K562 (cell line): ENCODE measurements around the gene INSL3. TPM values are rescaled to one million over a fixed set of nuclear protein-coding genes. Genes with fewer than 3 reads are reported as not detected.

Experiments used
- CHAMP1 ChIP-seq: fragments of 450-650 bp; IDR thresholded peaks from 2 replicates; pipeline ENCODE4 v1.6.1; 2016; ENCODE audit warnings: mild to moderate bottlenecking
- CXXC5 ChIP-seq: fragments of 250-450 bp; sonication (Bioruptor Pico); IDR thresholded peaks from 2 replicates; pipeline ENCODE4 v1.8.0; 2022; ENCODE audit warnings: inconsistent platforms, mild to moderate bottlenecking, moderate library complexity
- ESRRB ChIP-seq: fragments of 250-450 bp; sonication (Bioruptor Pico); IDR thresholded peaks from 2 replicates; pipeline ENCODE4 v1.5.0; 2020; ENCODE audit warnings: mild to moderate bottlenecking, moderate library complexity, borderline replicate concordance
- KDM4B ChIP-seq, 2 experiments: fragments of 450-650 bp in 1 of 2; sonication (generic) in 1 of 2; IDR thresholded peaks; 2 replicates each; pipeline ENCODE4 v1.6.1; 2016 to 2017; ENCODE audit warnings: borderline replicate concordance in 2 of 2, antibody characterized with exemption in 1 of 2, low read depth in 1 of 2, mild to moderate bottlenecking in 1 of 2
- KLF6 ChIP-seq: fragments of 250-450 bp; sonication (Bioruptor Pico); IDR thresholded peaks from 2 replicates; pipeline ENCODE4 v1.4.0; 2020; ENCODE audit warnings: mild to moderate bottlenecking, moderate library complexity, borderline replicate concordance
- NCOA1 ChIP-seq: fragments of 450-650 bp; IDR thresholded peaks from 2 replicates; pipeline ENCODE4 v1.6.1; 2016; ENCODE audit warnings: low read depth
- NCOR1 ChIP-seq: fragments of 450-650 bp; IDR thresholded peaks from 2 replicates; pipeline ENCODE4 v1.6.1; 2016; ENCODE audit warnings: mild to moderate bottlenecking, moderate library complexity
- PHTF2 ChIP-seq: fragments of 250-450 bp; sonication (Bioruptor Pico); IDR thresholded peaks from 2 replicates; pipeline ENCODE4 v1.5.0; 2021; ENCODE audit warnings: mild to moderate bottlenecking
- RBM25 ChIP-seq: fragments of 200-400 bp; formaldehyde crosslinking; IDR thresholded peaks from 2 replicates; pipeline ENCODE4 v1.6.1; 2018; ENCODE audit warnings: low read length, low read depth, moderate library complexity; ENCODE audit not compliant: severe bottlenecking
- REST ChIP-seq, 2 experiments: fragments of 450-650 bp; formaldehyde crosslinking in 1 of 2; IDR thresholded peaks; 2 replicates each; pipeline versions ENCODE4 v1.4.0 to v1.6.1; 2014 to 2020; ENCODE audit warnings: mild to moderate bottlenecking in 2 of 2, borderline replicate concordance in 1 of 2, low read depth in 1 of 2
- TEAD2 ChIP-seq: fragments of 450-650 bp; IDR thresholded peaks from 2 replicates; pipeline ENCODE4 v1.6.1; 2016; ENCODE audit warnings: missing genetic modification characterization, control low read depth, missing compliant biosample characterization
- ZFP91 ChIP-seq: sonication (generic); formaldehyde crosslinking; IDR thresholded peaks from 2 replicates; pipeline ENCODE4 v1.8.0; 2022; ENCODE audit warnings: mild to moderate bottlenecking, missing genetic modification reagents
- ZNF134 ChIP-seq: fragments of 250-450 bp; sonication (Bioruptor Pico); conservative IDR thresholded peaks from 2 replicates; pipeline ENCODE4 v1.4.0; 2020
- ZNF282 ChIP-seq: sonication (generic); formaldehyde crosslinking; IDR thresholded peaks from 2 replicates; pipeline ENCODE4 v1.8.1; 2023; ENCODE audit warnings: missing genetic modification reagents
- ZNF507 ChIP-seq: conservative IDR thresholded peaks from 2 replicates; pipeline ENCODE4 v1.6.1; 2017; ENCODE audit warnings: missing genetic modification characterization, missing compliant biosample characterization
- ZNF830 ChIP-seq: fragments of 250-450 bp; sonication (Bioruptor Pico); IDR thresholded peaks from 2 replicates; pipeline ENCODE4 v1.5.0; 2021; ENCODE audit warnings: mild to moderate bottlenecking
- polyA plus RNA-seq, 8 experiments: library from polyadenylated mRNA; depleted of rRNA in 4 of 8; stranded (reverse) in 5 of 8; unstranded in 3 of 8; fragments of >200 nt; fragmentation: Nextera tagmentation in 2 of 8; fragmentation: Illumina TruSeq in 1 of 8; extraction: Ambion mirVana in 2 of 8; extraction: Trizol in 1 of 8; gene quantifications; 2 replicates each; pipeline versions ENCODE4 v1.2.1 to v1.2.3, GENCODE V29; 2011 to 2014; ENCODE audit warnings: inconsistent platforms in 1 of 8, missing spikeins in 1 of 8
- total RNA-seq, 7 experiments: library from RNA; depleted of rRNA in 6 of 7; stranded (reverse); fragments of >200 nt in 6 of 7; fragmentation: Illumina TruSeq in 2 of 7; extraction: Trizol in 2 of 7; gene quantifications; 2 replicates each; pipeline versions ENCODE4 v1.2.1 to v1.2.3, GENCODE V29; 2011 to 2021; ENCODE audit warnings: low replicate concordance in 1 of 7

Gene INSL3
- total and polyA plus RNA-seq, 9 of the 15 experiments (the other 6 are each of a cell fraction or from before 2014, with no cell fraction given): not detected

GRCh38 chr19:17855280-17856152, 34.2 kb upstream of the INSL3 start (continued):
- TF ChIP-seq REST (IDR thresholded peaks at IDR 0.05; ENCODE audit: borderline replicate concordance) (peak; percentile 91), REST (CRISPR knock-in tag; IDR thresholded peaks at IDR 0.05; ENCODE audit: low read depth) (no peak), ZNF830 (CRISPR knock-in tag) (no peak), KLF6 (CRISPR knock-in tag) (no peak), CXXC5 (no peak), ZNF134 (no peak), CHAMP1 (no peak), RBM25 (no peak), ESRRB (CRISPR knock-in tag) (no peak), ZNF507 (tag) (no peak), ZFP91 (CRISPR knock-in tag) (no peak; the same call in 1 of the 2 replicates), NCOA1 (no peak), PHTF2 (CRISPR knock-in tag) (no peak), NCOR1 (no peak), KDM4B (IDR thresholded peaks at IDR 0.05; ENCODE audit: borderline replicate concordance in 2 of 2, low read depth in 1 of 2) (no peak), TEAD2 (tag) (no peak), ZNF282 (CRISPR knock-in tag) (no peak)
